Measurements from ENCODE around the gene CLASP2. TPM values are rescaled to one million over a fixed set of nuclear protein-coding genes. Genes with fewer than 3 reads are reported as not detected.

The CLASP2 gene
- total RNA-seq, 1 experiment from 2014 or later, result 40.4 TPM

DNA sequence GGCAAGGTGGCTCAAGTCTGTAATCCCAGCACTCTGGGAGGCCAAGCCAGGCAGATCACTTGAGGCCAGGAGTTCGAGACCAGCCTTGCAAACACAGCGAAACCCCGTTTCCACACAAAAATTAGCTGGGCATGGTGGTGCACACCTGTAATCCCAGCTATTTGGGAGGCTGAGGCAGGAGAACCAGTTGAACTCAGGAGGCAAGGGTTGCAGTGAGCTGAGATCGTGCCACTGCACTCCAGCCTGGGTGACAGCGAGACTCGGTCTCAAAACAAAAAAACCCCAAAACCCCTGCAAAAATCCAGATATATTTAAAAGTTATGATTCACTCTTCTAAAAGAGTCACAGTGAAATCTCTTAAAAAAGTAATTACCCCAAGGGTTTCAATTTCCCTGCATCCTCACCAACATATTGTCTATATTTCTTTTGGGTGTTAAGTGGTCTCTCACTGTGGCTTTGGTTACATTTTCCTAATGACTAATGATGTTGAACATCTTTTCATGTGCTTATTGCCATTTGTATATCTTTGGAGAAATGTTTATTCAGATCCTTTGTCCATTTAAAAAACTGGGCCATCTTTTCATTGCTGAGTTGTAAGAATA, 204.7 kb downstream of the CLASP2 start:
- no peak overlapping the region for H3K4me3 ChIP-seq (ENCODE audit: low read depth in 2 of 2, low read length in 2 of 2)
- no peaks in the 10 kb centered on the region for H3K9me3 ChIP-seq (ENCODE audit: control insufficient read depth, insufficient read depth, low read depth, low read length)
- H3K4me1 ChIP-seq (ENCODE audit: control insufficient read depth, insufficient read depth, low read length), result no peaks in the 10 kb centered on the region
- ATAC-seq (no peak), DNase-seq (ENCODE audit: low read depth, low spot score) (no peak)
- ChIA-PET POLR2A (no interaction called here), CTCF (no interaction called here)
- BruUV-seq (replicated peaks), result no TSS peak
- no peak overlapping the region for H3K27ac ChIP-seq (ENCODE audit: low read length)
- no peaks in the 10 kb centered on the region for H3K36me3 ChIP-seq (ENCODE audit: control insufficient read depth, insufficient read depth, low read length)
- TF ChIP-seq, protein P1, sequence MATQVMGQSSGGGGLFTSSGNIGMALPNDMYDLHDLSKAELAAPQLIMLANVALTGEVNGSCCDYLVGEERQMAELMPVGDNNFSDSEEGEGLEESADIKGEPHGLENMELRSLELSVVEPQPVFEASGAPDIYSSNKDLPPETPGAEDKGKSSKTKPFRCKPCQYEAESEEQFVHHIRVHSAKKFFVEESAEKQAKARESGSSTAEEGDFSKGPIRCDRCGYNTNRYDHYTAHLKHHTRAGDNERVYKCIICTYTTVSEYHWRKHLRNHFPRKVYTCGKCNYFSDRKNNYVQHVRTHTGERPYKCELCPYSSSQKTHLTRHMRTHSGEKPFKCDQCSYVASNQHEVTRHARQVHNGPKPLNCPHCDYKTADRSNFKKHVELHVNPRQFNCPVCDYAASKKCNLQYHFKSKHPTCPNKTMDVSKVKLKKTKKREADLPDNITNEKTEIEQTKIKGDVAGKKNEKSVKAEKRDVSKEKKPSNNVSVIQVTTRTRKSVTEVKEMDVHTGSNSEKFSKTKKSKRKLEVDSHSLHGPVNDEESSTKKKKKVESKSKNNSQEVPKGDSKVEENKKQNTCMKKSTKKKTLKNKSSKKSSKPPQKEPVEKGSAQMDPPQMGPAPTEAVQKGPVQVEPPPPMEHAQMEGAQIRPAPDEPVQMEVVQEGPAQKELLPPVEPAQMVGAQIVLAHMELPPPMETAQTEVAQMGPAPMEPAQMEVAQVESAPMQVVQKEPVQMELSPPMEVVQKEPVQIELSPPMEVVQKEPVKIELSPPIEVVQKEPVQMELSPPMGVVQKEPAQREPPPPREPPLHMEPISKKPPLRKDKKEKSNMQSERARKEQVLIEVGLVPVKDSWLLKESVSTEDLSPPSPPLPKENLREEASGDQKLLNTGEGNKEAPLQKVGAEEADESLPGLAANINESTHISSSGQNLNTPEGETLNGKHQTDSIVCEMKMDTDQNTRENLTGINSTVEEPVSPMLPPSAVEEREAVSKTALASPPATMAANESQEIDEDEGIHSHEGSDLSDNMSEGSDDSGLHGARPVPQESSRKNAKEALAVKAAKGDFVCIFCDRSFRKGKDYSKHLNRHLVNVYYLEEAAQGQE (IDR thresholded peaks at IDR 0.05; ENCODE audit: insufficient read depth in 1 of 2, low read depth in 2 of 2, low read length in 1 of 2), result no peak
- TF ChIP-seq, protein P2, sequence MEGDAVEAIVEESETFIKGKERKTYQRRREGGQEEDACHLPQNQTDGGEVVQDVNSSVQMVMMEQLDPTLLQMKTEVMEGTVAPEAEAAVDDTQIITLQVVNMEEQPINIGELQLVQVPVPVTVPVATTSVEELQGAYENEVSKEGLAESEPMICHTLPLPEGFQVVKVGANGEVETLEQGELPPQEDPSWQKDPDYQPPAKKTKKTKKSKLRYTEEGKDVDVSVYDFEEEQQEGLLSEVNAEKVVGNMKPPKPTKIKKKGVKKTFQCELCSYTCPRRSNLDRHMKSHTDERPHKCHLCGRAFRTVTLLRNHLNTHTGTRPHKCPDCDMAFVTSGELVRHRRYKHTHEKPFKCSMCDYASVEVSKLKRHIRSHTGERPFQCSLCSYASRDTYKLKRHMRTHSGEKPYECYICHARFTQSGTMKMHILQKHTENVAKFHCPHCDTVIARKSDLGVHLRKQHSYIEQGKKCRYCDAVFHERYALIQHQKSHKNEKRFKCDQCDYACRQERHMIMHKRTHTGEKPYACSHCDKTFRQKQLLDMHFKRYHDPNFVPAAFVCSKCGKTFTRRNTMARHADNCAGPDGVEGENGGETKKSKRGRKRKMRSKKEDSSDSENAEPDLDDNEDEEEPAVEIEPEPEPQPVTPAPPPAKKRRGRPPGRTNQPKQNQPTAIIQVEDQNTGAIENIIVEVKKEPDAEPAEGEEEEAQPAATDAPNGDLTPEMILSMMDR (IDR thresholded peaks at IDR 0.05), result no peak
- TF ChIP-seq TCF7L2 (IDR thresholded peaks at IDR 0.05; ENCODE audit: low read depth, low read length) (no peak), POLR2AphosphoS5 (IDR thresholded peaks at IDR 0.05; ENCODE audit: low read depth, low read length) (no peak), SIN3A (IDR thresholded peaks at IDR 0.05; ENCODE audit: borderline replicate concordance, insufficient read depth, low read depth, low read length) (no peak)
- in situ Hi-C loops (cut with HindIII; ENCODE audit: low pct_unique_long_range_greater_than_20kb, low sequenced_read_pairs) (no loop called here), intact Hi-C loops (cut with micrococcal nuclease; ENCODE audit: unreplicated experiment) (no loop called here)
- H3K27me3 ChIP-seq (ENCODE audit: control insufficient read depth, insufficient read depth, low read length), result no peaks in the 10 kb centered on the region

DNA sequence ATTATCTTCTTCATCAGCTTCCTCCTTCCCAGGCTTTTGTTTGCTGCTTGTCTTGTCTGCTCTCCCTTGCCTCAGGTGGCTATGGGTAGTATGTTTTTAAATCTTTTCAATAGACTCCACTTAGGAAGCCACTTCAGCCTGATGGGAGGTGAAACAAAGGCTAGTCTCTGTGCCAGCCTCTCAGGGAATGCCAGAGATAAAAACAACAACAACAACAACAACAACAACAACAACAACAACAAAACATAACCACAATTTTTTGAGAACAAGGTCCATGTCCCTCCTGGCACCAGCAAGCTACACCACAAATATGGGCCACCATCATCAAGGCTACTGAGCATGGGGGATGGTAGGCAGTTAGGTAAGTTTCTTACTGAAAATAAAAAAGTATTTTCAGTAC, 213.0 kb downstream of the CLASP2 start:
- in situ Hi-C loops (cut with HindIII; ENCODE audit: low pct_unique_long_range_greater_than_20kb, low sequenced_read_pairs), result no loop called here
- BruUV-seq (replicated peaks), result no TSS peak

More for the DNA sequence above, 213.0 kb downstream of the CLASP2 start:
- intact Hi-C loops (cut with micrococcal nuclease; ENCODE audit: unreplicated experiment), result no loop called here
- no peaks in the 10 kb centered on the region for H3K4me1 ChIP-seq (ENCODE audit: control insufficient read depth, insufficient read depth, low read length)
- H3K27me3 ChIP-seq (ENCODE audit: control insufficient read depth, insufficient read depth, low read length), result no peaks in the 10 kb centered on the region
- POLR2A ChIA-PET, result no interaction called here
- no peak for TF ChIP-seq SIN3A (IDR thresholded peaks at IDR 0.05; ENCODE audit: borderline replicate concordance, insufficient read depth, low read depth, low read length)
- TF ChIP-seq TCF7L2 (IDR thresholded peaks at IDR 0.05; ENCODE audit: low read depth, low read length), result no peak
- TF ChIP-seq, protein P1 (IDR thresholded peaks at IDR 0.05; ENCODE audit: insufficient read depth in 1 of 2, low read depth in 2 of 2, low read length in 1 of 2), result no peak
- no peak for TF ChIP-seq POLR2AphosphoS5 (IDR thresholded peaks at IDR 0.05; ENCODE audit: low read depth, low read length)
- TF ChIP-seq, protein P2 (IDR thresholded peaks at IDR 0.05), result no peak
- no peaks in the 10 kb centered on the region for H3K9me3 ChIP-seq (ENCODE audit: control insufficient read depth, insufficient read depth, low read depth, low read length)
- ATAC-seq (no peak), DNase-seq (ENCODE audit: low read depth, low spot score) (no peak)
- CTCF ChIA-PET, result no interaction called here
- H3K36me3 ChIP-seq (ENCODE audit: control insufficient read depth, insufficient read depth, low read length), result no peaks in the 10 kb centered on the region
- no peak overlapping the region for H3K27ac ChIP-seq (ENCODE audit: low read length)
- H3K4me3 ChIP-seq (ENCODE audit: low read depth in 2 of 2, low read length in 2 of 2), result no peak overlapping the region

Data from Panc1 (cell line).